Measurements from ENCODE around the gene GPR139.

GRCh38 chr16:19991614-19992013 is 82.1 kb downstream of the GPR139 start:
- TF ChIP-seq, protein P1, sequence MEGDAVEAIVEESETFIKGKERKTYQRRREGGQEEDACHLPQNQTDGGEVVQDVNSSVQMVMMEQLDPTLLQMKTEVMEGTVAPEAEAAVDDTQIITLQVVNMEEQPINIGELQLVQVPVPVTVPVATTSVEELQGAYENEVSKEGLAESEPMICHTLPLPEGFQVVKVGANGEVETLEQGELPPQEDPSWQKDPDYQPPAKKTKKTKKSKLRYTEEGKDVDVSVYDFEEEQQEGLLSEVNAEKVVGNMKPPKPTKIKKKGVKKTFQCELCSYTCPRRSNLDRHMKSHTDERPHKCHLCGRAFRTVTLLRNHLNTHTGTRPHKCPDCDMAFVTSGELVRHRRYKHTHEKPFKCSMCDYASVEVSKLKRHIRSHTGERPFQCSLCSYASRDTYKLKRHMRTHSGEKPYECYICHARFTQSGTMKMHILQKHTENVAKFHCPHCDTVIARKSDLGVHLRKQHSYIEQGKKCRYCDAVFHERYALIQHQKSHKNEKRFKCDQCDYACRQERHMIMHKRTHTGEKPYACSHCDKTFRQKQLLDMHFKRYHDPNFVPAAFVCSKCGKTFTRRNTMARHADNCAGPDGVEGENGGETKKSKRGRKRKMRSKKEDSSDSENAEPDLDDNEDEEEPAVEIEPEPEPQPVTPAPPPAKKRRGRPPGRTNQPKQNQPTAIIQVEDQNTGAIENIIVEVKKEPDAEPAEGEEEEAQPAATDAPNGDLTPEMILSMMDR (IDR thresholded peaks at IDR 0.05; ENCODE audit: low read depth, low read length, poor library complexity, severe bottlenecking), result no peak
- no peak for TF ChIP-seq EZH2phosphoT487 (IDR thresholded peaks at IDR 0.05; ENCODE audit: borderline replicate concordance, low read length)
